ENCODE measurements around the gene HINT2.

The HINT2 gene

GRCh38 chr9:35840881-35841644, 26.2 kb upstream of the HINT2 start:
- no peak for DNase-seq

GRCh38 chr9:35839926-35840325, 25.1 kb upstream of the HINT2 start:
- no peak for DNase-seq

GRCh38 chr9:35836595-35836994, 21.8 kb upstream of the HINT2 start:
- DNase-seq = no peak

- no peak for DNase-seq
Measured at GRCh38 chr9:35835766-35836165, 20.9 kb upstream of the HINT2 start.

GRCh38 chr9:35835216-35835632, 20.4 kb upstream of the HINT2 start:
- no peak for DNase-seq

GRCh38 chr9:35834260-35835215, 19.7 kb upstream of the HINT2 start:
- DNase-seq = no peak

- no peak for DNase-seq
Measured at GRCh38 chr9:35832814-35833213, 18.0 kb upstream of the HINT2 start.

- DNase-seq = no peak
Measured at GRCh38 chr9:35831040-35831439, 16.2 kb upstream of the HINT2 start.

- DNase-seq = peak in 1 of 51 donors; percentile 37
Measured at GRCh38 chr9:35829764-35830096, 14.9 kb upstream of the HINT2 start.

- DNase-seq = peak; percentile 41 to 98 (median 89)
Measured at GRCh38 chr9:35829084-35829763, 14.4 kb upstream of the HINT2 start, which contains the start of gene TMEM8B. Gene TMEM8B (plus strand): TSS chr9:35829228. CDS start chr9:35829448, 220 bp downstream.

- DNase-seq = peak in 5 of 51 donors; percentile 46 to 63 (median 57)
Measured at GRCh38 chr9:35828716-35829083, 13.9 kb upstream of the HINT2 start, which contains the start of gene FAM221B. Gene FAM221B (minus strand): TSS chr9:35828732. CDS start chr9:35826161, 2,571 bp downstream.

GRCh38 chr9:35827486-35827885, 12.6 kb upstream of the HINT2 start:
- DNase-seq = no peak

- peak in 6 of 51 donors; percentile 10 to 73 (median 13) for DNase-seq
Measured at GRCh38 chr9:35826071-35826701, 11.3 kb upstream of the HINT2 start.

- DNase-seq = no peak
Measured at GRCh38 chr9:35822926-35823325, 8.1 kb upstream of the HINT2 start.

- DNase-seq = no peak
Measured at GRCh38 chr9:35820076-35820475, 5.2 kb upstream of the HINT2 start.

- DNase-seq = no peak
Measured at GRCh38 chr9:35818341-35818740, 3.5 kb upstream of the HINT2 start.

GRCh38 chr9:35816708-35817107, 1.9 kb upstream of the HINT2 start:
- DNase-seq = no peak

GRCh38 chr9:35814106-35814840, 569 bp downstream of the HINT2 start:
- DNase-seq = peak in 38 of 51 donors; percentile 19 to 78 (median 52)

GRCh38 chr9:35813434-35814105, 1.3 kb downstream of the HINT2 start:
- DNase-seq = no peak

Data from hypothalamus (tissue), 51 donors.